Measurements from ENCODE around the gene HK2.

The HK2 gene

GRCh38 chr2:74941284-74941683, 107.4 kb downstream of the HK2 start:
- DNase-seq (ENCODE audit: low spot score in 2 of 2) (no peak), ATAC-seq (no peak)
- no peak overlapping the region for H3K27ac Mint-ChIP-seq
- peaks cover 21% of the 10 kb centered on the region for H3K4me1 Mint-ChIP-seq
- no peak overlapping the region for H3K4me3 Mint-ChIP-seq
- H3K9me3 Mint-ChIP-seq, result no peaks in the 10 kb centered on the region
- no peaks in the 10 kb centered on the region for H3K36me3 Mint-ChIP-seq

GRCh38 chr2:74942263-74942662, 108.3 kb downstream of the HK2 start:
- Mint-ChIP-seq H3K4me3 (no peak overlapping the region), H3K27ac (no peak overlapping the region), H3K4me1 (peaks cover 21% of the 10 kb centered on the region), H3K9me3 (no peaks in the 10 kb centered on the region), H3K36me3 (no peaks in the 10 kb centered on the region)
- ATAC-seq, result no peak
- DNase-seq (ENCODE audit: low spot score in 2 of 2), result no peak
